Panc1 (cell line): ENCODE data around the gene CPNE6.

Experiments used
- POLR2AphosphoS5 ChIP-seq: IDR thresholded peaks from 2 replicates; pipeline ENCODE4 v1.6.1; 2012; ENCODE audit warnings: mild to moderate bottlenecking, low read depth, low read length, moderate library complexity
- SIN3A ChIP-seq: IDR thresholded peaks from 2 replicates; pipeline ENCODE4 v1.6.1; 2012; ENCODE audit warnings: low read depth, mild to moderate bottlenecking, low read length, moderate library complexity, borderline replicate concordance; ENCODE audit not compliant: insufficient read depth
- TF ChIP-seq, protein P1 (sequence below): fragments of 450-650 bp; IDR thresholded peaks from 2 replicates; pipeline ENCODE4 v1.5.1; 2017; ENCODE audit warnings: mild to moderate bottlenecking
- TF ChIP-seq, protein P2 (sequence below), 2 experiments: IDR thresholded peaks; 2 replicates each; pipeline ENCODE4 v1.6.1; 2011 to 2012; ENCODE audit warnings: low read depth in 2 of 2, control low read depth in 1 of 2, low read length in 1 of 2, mild to moderate bottlenecking in 1 of 2, moderate library complexity in 1 of 2; ENCODE audit not compliant: insufficient read depth in 1 of 2

DNA sequence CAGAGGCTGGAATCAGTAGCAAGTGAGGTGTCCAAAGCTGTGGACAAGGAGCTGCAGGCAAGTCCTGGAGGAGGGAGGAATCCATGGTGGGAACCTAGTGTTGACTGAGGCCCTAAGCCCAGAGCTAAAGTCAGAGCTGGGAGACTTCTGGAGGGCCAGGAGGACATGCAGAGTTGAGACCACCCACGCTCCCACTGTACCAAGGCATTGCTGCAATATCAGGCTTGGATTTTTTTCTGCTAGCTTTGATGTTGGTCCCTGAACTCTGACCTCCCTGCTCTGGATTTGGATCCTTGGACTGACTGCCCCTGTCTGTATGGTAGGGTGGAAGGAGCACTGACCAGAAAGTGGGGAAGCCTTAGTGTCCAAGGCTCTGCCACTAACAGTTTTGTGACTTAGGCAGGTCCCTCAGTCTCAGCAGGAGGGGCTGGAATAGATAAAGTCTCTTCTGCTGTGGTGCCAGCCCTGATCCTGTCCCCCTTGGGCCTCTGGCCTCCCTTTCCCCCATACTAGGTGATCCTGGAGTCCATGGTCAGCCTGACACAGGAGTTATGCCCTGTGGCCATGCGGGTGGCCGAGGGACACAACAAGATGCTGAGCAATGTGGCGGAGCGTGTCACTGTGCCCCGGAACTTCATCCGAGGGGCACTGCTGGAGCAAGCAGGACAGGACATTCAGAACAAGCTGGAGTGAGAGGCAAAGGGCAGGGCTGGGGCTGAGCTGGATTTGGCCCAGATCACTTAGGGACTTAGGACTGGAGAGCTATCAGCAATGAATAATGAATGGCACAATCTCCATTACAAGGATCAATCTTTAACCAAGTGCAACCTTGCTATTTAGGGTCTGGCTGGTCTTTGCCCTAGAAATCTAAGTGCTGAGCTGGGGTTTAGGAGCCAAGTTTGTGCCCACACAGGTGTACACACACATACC is 10.1 kb upstream of the CPNE6 start:
- TF ChIP-seq, protein P1, sequence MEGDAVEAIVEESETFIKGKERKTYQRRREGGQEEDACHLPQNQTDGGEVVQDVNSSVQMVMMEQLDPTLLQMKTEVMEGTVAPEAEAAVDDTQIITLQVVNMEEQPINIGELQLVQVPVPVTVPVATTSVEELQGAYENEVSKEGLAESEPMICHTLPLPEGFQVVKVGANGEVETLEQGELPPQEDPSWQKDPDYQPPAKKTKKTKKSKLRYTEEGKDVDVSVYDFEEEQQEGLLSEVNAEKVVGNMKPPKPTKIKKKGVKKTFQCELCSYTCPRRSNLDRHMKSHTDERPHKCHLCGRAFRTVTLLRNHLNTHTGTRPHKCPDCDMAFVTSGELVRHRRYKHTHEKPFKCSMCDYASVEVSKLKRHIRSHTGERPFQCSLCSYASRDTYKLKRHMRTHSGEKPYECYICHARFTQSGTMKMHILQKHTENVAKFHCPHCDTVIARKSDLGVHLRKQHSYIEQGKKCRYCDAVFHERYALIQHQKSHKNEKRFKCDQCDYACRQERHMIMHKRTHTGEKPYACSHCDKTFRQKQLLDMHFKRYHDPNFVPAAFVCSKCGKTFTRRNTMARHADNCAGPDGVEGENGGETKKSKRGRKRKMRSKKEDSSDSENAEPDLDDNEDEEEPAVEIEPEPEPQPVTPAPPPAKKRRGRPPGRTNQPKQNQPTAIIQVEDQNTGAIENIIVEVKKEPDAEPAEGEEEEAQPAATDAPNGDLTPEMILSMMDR, result no peak
- TF ChIP-seq, protein P2, sequence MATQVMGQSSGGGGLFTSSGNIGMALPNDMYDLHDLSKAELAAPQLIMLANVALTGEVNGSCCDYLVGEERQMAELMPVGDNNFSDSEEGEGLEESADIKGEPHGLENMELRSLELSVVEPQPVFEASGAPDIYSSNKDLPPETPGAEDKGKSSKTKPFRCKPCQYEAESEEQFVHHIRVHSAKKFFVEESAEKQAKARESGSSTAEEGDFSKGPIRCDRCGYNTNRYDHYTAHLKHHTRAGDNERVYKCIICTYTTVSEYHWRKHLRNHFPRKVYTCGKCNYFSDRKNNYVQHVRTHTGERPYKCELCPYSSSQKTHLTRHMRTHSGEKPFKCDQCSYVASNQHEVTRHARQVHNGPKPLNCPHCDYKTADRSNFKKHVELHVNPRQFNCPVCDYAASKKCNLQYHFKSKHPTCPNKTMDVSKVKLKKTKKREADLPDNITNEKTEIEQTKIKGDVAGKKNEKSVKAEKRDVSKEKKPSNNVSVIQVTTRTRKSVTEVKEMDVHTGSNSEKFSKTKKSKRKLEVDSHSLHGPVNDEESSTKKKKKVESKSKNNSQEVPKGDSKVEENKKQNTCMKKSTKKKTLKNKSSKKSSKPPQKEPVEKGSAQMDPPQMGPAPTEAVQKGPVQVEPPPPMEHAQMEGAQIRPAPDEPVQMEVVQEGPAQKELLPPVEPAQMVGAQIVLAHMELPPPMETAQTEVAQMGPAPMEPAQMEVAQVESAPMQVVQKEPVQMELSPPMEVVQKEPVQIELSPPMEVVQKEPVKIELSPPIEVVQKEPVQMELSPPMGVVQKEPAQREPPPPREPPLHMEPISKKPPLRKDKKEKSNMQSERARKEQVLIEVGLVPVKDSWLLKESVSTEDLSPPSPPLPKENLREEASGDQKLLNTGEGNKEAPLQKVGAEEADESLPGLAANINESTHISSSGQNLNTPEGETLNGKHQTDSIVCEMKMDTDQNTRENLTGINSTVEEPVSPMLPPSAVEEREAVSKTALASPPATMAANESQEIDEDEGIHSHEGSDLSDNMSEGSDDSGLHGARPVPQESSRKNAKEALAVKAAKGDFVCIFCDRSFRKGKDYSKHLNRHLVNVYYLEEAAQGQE (IDR thresholded peaks at IDR 0.05; ENCODE audit: insufficient read depth in 1 of 2, low read depth in 2 of 2, low read length in 1 of 2), result no peak
- TF ChIP-seq POLR2AphosphoS5 (no peak), SIN3A (no peak)
